ENCODE results near the gene CDK11B.

The CDK11B gene

DNA sequence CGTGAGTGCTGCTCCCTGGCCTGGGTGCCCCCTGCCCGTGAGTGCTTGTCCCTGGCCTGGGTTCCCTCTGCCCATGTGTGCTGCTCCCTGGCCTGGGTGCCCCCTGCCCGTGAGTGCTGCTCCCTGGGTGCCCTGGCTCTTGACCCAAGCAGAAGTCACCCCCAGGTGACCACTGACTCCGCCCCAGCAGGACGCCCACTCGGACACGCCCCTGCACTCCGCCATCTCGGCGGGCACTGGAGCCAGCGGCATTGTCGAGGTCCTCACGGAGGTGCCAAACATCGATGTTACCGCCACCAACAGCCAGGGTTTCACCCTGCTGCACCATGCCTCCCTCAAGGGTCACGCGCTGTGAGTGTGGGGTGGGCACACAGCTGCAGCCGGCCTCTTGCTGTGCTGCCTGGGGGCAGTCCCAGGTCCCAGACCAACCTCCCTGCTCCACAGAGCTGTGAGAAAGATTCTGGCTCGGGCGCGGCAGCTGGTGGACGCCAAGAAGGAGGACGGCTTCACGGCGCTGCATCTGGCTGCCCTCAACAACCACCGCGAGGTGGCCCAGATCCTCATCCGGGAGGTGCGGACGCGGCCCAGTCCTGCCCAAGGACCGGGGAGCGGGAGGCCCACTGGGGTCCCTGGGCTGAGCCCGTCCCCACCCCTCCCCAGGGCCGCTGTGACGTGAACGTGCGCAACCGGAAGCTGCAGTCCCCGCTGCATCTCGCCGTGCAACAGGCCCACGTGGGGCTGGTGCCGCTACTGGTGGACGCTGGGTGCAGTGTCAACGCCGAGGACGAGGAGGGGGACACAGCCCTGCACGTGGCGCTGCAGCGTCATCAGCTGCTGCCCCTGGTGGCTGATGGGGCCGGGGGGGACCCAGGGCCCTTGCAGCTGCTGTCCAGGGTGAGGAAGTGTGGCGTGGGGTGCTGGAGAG is 30.7 kb downstream of the CDK11B start:
- no peak for DNase-seq (ENCODE audit: low read depth in 3 of 3)

DNA sequence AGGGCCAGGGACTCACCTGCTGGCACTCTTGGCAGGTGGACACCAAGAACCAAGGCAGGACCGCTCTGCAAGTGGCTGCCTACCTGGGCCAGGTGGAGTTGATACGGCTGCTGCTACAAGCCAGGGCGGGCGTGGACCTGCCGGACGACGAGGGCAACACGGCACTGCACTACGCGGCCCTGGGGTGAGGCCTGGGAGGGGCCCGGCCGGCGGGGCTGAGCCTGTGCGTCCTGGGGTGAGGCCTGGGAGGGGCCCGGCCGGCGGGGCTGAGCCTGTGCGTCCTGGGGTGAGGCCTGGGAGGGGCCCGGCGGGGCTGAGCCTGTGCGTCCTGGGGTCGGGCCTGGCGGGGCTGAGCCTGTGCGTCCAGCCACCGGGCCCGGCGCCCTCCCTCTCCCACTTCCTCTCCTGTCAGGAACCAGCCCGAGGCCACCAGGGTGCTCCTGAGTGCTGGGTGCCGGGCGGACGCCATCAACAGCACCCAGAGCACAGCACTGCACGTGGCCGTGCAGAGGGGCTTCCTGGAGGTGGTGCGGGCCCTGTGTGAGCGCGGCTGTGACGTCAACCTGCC is 31.5 kb downstream of the CDK11B start:
- DNase-seq (ENCODE audit: low read depth in 3 of 3) = no peak

DNA sequence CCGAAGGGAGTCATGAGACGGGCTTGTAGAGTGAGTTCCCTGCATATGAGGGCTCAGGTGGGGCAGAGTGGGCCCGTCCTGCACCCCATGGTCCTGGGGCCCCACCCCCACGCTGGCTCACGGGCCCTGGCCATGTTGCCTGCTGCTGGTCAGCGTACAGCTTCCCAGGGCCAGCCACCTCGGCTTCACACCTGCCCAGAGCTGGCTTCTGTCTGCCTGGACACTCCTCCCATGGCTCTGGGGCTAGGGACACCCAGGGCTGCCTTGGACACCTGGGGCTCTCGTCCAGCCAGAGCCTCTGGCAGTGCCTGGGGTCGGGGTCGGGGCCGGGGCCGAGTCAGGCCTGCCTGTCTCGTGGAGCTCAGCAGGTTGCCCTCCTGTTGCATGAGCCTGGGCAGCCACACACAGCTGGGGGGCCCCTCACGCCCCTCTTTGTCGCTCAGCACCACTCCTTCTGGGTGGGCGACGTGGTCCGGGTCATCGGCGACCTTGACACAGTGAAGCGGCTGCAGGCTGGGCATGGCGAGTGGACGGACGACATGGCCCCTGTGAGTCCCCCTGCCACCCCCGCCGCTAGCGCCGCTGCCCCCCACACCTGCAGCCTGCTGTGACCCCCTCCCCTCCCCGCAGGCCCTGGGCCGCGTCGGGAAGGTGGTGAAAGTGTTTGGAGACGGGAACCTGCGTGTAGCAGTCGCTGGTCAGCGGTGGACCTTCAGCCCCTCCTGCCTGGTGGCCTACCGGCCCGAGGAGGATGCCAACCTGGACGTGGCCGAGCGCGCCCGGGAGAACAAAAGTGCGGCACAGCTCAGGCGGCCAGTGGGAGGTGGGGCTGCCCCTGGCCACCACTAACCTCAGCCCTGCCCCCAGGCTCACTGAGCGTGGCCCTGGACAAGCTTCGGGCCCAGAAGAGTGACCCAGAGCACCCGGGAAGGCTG is 32.3 kb downstream of the CDK11B start:
- DNase-seq (ENCODE audit: low read depth in 3 of 3) = no peak

DNA sequence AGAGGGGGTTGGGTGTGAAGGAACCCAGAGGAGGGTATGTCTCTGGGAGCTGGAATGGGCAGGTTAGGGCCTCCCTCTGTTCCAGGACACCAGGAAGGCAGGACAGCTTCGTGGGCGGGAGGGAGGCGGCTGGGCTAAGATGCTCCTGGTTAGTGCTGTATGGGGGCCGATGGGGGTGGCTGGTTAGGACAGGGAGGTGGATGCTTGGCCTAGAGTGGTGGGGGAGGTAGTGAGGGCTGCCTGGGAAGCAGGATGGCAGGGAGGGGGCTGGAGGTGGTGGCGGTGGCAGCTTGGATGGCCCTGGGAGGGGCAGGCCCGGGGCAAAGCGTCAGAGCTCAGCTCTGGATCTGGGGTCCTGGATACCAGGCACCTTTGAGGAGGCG is 33.0 kb downstream of the CDK11B start:
- no peak for DNase-seq (ENCODE audit: low read depth in 3 of 3)

DNA sequence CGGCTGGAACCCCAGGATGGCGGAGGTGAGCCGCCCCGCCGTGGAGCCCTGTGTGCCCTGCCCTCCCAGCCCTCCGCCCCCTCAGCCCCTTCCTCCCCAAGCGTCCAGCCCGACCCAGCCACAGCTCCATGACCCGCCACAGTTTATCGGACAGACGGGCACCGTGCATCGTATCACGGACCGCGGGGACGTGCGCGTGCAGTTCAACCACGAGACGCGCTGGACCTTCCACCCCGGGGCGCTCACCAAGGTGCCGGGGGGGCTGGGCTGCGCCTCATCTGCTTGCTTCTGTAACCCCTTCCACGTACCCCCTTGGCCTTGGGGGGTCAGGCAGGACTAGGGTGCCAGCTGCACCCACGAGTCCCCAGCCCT is 33.4 kb downstream of the CDK11B start:
- no peak for DNase-seq (ENCODE audit: low read depth in 3 of 3)

DNA sequence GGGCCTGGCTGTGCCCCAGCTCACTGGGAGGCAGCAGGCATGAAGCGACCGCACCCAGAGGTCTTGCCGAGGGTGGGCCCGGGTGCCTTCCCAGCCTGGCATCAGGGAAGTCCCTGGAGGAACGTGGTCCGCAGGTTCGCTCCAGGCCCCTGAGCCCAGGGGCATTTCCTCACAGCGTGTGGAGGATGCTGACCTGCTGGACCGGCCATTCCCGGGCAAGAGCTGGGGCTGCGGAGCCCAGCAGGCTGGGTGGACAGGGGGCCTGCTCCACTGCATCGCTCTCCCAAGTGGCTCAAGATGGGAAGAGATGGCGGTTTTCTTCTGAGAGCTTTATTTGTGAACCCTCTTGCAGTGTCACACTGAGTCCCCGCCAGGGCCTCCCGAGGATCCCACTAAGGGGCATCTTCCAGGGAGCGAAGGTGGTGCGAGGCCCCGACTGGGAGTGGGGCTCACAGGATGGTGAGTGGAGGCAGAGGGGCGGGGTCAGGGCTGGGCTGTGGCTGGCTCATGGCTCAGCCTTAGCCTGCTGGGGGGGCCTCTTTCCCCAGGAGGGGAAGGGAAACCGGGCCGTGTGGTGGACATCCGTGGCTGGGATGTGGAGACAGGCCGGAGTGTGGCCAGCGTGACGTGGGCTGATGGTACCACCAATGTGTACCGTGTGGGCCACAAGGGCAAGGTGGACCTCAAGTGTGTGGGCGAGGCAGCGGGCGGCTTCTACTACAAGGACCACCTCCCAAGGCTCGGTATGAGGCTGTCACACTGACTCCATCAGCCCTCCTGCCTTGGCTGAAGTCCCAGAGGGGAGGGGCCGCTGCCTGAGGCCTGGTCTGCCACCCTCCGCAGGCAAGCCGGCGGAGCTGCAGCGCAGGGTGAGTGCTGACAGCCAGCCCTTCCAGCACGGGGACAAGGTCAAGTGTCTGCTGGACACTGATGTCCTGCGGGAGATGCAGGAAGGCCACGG is 34.1 kb downstream of the CDK11B start:
- no peak for DNase-seq (ENCODE audit: low read depth in 3 of 3)

DNA sequence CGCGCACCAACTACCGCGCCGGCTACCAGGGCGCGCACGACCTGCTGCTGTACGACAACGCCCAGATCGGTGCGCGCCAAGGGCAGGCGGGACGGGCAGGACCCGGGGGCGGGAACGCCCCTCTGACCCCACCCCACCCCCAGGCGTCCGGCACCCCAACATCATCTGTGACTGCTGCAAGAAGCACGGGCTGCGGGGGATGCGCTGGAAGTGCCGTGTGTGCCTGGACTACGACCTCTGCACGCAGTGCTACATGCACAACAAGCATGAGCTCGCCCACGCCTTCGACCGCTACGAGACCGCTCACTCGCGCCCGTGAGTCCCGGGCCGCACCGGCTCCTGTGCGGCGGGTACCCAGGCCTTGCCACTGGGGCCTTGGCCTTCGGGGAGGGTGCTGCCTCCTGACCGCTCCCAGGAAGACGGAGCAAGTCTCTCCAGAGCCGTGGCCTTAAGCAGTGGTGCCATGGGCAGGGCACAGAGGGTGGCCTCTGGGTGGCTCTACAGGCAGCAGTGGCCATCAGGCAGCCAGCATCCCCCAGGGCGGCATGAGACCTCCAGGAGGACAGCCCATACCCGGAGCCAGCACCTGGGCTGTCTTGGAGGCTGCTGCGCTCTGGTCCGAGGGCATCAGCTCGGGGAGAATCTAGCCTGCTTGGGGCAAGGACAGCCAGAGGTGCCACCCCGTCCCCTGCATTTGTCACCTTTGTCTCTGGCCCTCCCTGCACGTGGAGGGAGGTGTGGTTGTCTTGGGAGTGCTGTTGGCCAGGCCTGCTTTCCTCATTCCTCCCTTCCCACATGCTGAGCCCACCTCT is 35.0 kb downstream of the CDK11B start:
- no peak for DNase-seq (ENCODE audit: low read depth in 3 of 3)

DNA sequence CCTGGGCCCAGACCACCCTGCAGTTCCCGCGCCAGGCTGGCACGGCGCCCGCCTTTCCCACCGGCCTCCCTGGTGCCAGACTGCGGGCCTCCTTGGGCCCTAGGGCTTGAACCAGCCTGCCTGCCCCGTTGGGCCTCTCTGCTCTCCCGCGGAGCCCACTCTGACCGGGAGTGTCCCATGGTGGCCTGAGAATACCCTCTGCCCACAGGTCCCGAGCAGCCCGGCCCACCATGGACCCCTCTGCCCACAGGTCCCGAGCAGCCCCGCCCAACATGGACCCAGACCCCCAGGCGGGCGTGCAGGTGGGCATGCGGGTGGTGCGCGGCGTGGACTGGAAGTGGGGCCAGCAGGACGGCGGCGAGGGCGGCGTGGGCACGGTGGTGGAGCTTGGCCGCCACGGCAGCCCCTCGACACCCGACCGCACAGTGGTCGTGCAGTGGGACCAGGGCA is 35.6 kb downstream of the CDK11B start:
- no peak for DNase-seq (ENCODE audit: low read depth in 3 of 3)

DNA sequence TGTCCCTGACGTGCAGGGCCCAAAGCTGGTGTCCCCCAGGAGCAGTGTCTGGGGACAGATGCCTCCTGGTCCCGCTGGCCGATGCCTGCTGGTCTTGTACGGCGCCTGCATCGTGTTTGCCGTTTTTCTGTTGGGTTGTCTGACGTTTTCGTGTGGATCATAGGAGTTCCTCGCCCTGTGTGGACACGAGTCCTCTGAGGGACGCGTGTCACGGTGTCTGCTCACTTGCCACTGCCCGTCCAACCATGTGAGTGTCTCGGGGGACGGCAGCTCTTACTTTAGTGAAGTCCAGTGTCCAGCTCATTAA is 36.1 kb downstream of the CDK11B start:
- no peak for DNase-seq (ENCODE audit: low read depth in 3 of 3)

DNA sequence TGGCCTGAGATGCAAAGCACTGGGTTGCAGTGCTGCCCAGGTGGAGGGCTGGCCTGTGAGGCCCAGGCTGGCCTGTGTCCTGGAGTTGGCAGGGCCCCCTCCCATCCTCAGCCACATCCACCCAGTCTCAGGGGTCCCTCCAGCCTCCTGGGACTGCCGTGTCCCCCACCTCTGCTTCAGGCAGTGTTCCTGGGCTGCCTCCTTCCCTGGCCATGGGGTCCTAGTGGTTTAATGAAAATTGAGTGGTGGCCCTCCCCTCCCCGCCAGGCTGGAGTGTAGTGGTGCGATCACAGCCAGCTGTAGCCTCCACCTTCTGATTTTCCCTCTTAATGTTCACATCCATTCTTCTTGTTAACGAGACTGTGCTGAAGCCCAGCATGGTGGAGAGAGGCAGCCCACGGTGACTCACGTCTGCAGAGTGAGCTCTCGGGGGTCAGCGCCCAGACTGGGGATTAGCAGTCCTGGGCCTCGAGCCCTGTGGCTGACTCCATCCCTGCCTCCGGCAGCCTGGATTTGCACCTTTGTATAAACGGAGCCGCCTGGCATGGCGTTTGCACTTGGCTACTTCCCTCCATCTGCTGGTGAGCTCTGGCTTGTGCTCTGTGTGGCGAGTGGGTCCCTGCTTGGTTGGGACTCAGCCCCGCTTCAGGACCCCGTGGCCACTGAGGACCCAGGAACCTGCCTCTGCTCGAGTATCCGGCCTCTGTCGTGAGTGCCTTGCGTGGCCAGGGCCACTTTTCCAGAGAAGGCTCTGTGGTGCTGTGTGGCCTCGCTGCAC is 36.6 kb downstream of the CDK11B start:
- no peak for DNase-seq (ENCODE audit: low read depth in 3 of 3)

DNA sequence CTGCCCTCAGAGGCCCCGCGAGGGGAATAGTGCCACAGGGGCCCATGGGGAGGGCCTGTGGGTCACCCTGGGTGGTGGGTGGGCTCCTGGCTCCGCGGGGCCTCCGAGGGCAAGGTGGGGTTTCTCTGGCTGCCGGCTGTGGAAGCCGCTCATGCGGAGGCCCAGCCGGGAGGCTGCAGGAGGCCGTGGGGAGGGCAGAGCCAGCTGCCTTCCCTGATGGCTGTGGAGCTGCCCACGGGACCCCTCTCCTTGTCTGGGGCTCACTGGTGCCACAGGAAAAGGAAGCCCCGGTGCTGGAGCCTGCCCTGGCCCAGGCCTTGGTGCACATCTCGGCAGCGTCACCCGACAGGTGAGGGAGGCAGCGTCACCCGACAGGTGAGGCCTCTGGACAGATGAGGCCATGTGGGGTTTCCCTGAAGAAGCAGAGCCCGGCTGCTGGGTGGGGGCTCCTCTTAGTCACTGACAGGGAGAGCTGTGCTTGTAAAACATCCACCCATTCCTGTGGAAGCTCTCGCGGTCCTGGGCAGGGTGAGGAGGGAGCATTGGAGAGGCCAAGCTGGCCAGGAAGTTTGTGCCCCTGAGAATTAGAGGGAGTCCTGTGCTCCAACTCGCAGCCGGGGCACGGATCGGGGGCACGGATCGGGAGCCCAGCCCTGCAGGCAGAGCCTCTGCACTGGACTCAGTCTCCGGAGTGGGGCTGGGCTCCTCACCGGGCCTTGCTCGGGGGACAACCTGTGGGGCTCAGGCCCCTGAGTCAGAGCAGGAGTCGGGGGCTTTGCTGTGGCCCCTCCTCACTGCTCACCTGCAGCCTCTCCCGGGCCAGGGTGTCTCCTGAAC is 37.4 kb downstream of the CDK11B start:
- no peak for DNase-seq (ENCODE audit: low read depth in 3 of 3)

DNA sequence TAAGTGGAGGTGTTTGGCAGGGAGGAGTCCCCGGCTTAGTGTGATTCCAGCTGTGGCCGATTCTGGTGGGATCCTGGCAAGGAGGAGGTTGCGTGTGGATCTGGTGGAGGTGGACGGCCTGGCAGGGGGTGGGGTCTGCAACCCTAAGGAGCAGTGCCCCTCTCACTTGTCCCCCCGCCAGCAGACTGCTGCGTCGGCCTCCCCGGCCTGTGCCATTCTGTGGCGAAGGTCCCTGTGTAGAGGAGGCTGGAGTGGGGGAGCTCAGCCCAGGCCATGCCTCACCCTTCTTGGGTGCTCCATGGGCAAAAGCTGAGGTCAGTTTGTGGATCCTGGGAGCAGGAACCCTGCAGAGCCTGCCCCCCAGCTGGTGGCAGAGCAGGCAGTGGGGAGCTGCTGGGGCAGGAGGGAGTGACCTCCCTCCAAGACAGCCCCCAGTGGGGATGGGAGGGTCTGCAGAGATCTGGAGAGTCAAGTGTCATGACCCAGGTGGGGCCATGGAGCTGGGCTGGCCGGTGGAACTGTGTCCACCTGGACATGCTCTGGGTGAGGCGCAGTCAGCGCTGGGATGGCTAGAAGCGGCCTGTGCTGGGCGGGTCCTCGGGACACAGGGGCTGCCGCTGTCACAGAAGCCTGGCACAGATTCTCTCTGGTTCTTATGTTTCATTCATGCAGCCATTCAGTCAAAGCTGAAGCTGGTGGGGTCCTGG is 38.2 kb downstream of the CDK11B start:
- DNase-seq (ENCODE audit: low read depth in 3 of 3) = no peak

DNA sequence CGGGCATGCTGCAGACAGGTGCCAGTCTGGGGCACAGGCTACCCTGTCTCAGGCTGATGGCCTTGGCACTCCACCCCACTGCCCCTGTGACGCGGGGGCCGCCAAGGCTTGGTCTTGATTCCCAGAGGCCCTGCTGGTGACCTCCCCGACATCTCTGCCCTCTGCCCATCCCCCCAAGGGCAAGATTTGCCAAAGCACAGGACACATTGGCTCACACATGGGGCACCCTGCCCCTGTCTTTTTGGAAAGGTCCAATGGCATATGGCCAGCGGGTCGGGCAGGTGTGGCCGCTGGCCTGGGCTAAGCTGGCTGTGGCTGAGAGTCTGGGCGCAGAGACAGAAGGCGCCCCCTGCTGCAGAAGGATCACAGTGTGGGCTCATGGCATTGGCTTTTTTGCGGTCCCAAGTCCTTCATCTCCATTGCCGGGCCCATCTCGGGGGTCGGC is 38.9 kb downstream of the CDK11B start:
- no peak for DNase-seq (ENCODE audit: low read depth in 3 of 3)

DNA sequence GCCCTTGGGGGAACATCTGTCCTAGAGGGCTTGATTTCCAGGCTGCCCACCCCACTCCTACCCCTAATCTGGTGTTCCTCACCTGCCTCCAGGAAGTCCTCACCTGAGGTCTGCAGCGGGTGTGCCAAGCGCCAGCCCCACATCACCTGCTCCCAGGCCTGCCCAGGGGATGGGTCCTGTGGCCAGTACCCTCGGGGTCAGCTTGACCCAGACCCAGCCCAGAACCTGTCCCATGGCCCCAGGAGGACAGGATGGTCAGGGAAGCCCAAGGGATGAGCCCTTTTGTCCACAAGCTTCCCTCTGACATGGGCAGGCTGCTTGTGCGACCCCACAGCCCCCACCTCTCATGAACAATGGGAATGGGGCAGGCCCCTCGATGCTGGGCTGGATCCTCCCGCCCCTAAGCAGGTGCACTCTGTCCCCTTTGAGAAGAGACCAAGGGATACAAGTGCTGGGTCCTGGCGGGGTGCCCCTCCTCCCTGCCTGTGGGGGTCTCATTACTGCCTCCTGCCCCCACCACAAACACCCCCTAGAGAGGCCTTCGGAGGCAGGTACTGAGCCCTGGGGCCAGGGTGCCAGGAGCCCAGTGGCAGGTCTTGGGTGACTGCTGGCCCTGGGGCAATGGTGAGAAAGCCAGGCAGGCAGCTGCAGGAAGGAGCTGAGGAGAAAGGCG is 40.3 kb downstream of the CDK11B start:
- DNase-seq (ENCODE audit: low read depth in 3 of 3) = no peak

DNA sequence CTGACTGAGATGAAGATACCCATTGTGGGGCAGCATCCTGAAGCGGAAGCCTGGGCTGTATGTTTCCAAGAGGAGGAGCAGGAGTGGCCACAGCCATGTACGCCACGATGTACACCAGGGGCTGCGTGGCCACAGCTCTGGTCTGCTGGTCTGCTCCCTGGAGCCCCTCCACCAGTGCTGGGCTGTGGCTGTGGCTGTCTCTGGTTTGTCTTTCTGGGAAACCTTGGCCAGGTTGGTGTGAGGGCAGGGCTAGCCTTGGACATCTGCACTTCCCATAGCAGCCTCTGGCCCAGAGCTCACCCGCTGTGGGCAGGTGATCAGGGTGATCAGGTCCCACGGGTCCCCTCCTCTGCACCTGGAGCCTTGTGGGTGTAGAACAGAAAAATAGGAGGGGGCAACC is 40.9 kb downstream of the CDK11B start:
- no peak for DNase-seq (ENCODE audit: low read depth in 3 of 3)

DNA sequence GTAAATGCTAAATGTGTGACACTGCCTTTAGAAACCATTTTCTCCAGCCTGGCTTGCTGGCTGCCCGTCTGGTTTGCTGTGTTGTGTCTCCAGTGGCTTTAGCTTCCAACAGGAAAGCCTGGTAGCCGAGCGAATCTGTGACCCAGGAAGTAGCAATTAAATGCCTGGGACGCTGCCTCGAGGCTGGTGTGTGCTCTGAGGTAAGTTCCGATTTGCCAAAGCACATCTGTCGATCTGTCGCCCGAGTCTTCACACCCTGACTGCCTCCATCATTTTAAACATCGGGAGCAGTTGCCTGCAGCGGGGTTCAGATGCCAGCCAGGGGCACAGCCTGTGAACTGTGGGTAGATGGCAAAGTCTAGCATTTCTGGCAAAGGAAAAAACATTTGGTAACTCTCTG is 41.3 kb downstream of the CDK11B start:
- DNase-seq (ENCODE audit: low read depth in 3 of 3) = no peak

DNA sequence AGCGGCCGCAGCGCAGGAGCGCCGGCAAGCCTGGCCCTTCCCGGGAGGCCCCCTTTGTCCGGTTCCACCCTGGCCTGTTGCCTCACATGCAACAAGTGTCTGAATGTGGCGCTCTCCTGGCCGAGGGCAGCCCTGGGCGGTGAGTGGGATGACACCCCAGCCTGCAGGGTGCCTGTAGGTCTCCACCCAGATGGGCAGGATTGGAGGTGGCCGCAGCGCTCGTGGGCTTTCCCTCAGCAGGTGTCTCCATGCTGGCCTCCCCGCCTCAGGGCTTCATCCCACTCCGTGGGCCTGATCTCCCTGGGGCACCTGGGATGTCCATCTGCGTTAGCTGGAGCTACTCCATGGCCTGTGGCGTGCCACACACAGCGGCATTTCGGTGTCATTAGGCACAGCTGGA is 42.0 kb downstream of the CDK11B start:
- DNase-seq (ENCODE audit: low read depth in 3 of 3) = no peak
